HK-2 (cell line): ENCODE results near the gene VWA2.

ENCODE experiments used
- DNase-seq: peaks from one replicate; pipeline ENCODE4 v3.0.0-alpha.2; 2018; ENCODE audit not compliant: unreplicated experiment

VWA2 gene

DNA sequence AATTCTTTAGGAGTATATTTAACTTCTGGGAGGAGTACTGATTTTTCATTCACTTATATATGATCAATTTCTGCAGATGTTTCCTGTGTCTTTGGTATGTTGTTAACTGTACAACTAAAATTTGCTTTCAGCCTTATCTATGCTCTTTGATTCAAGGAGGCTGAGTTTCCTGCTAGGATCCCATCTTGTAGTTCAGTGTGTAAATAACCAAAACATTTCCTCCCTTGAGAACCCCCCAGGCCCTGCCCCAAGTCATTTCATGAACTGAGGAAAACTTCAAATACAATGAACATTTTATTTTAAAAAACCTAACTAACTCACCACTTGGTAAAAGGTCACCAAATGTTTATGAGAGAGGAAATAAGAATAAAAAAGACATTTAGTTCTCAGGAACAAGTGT, 55.5 kb downstream of the VWA2 start:
- DNase-seq: no peak

- DNase-seq: no peak
Measured at GRCh38 chr10:114295393-114295792, 56.3 kb downstream of the VWA2 start.

DNA sequence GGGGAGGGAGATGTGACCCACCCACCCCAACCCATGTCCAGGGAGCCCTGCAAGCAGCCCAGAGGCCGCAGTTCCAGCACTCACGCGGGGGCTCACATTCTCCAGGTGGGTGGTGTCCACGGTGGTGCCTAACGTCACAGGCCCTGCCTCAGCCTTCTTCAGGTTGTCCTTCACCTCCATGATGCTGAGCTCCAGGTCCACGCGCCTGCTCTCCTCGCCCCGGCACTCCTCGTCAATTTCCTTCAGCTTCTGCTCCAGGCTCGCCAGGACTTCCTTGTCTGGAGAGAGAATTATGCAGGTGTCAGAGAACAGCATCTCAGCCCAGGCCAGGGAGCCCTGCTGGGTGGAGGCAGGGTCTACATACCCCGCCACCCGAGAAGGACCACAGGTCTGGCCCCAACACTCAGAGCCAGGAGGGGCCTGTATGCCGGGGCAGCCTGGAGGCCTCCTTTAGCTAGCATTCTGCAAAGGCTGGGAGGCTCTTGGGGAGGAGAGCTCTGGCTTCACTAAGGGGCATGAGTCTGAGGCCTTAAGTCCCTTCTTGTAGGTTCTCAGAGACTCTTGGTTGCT, 58.2 kb downstream of the VWA2 start:
- DNase-seq: no peak

DNA sequence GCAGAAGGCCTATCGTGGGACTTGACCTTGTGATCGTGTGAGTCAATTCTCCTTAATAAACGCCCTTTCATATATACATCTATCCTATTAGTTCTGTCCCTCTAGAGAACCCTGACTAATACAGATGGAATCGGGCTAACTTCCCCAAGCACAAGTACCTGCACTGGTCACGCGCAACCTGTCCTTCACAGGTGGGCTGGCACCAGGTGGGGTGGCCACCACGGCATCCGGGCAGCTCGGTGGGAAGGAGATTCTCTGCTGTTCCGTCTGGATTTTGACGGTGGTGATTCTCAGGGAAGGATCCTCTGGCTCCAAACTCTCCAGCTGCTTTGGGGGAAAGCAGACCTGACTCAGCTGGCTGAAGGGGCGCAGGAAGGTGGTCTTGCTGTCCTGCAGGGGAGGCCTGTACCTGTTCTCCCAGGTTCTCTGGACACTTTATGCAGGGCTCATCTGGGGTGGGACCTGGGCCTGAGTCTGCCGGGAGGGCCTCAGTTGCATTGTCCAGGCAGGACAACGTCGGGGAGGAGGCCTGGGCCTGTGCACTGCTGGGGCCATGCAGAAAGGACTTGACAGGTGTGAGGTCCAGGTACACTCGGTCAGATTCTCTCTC, 61.1 kb downstream of the VWA2 start:
- no peak for DNase-seq

GRCh38 chr10:114301177-114301576, 62.1 kb downstream of the VWA2 start:
- no peak for DNase-seq

DNA sequence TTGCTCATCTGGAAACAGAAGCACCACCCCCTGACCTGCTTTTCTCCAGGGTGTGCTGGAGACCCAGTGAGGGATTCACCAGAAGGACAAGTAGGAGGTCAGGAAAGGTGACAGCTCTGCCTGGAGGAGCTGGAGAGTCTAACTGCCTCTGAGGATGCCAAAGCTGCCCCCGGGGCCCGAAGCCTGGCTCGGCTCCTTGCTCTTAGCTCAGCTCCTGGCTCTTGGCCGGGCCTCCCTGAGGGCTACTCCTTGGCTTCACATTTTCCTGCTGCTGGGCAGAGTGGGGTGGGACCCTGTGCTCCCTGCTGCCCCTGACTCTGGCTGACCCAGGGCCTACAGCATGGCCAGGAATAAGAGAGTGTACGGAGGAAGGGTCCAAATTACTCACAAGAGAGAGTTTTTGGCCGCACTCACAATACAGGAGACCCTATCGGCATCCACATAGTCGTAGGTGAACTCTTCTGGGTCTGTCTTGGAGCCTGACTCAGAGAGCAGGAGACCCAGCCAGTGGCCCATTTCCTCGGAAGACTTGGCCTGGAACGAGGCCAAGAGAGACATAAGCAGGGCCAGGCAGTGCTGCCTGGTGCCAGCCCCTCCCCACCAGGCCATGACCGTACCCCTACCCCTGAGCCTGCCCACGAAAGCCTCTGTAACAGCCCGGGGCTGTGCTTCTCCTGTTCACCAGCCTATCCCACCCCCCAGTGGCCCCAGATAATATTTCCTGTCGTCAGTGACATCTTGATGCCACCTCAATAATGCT, 63.1 kb downstream of the VWA2 start:
- DNase-seq: no peak

GRCh38 chr10:114303556-114303955, 64.5 kb downstream of the VWA2 start:
- DNase-seq: no peak

DNA sequence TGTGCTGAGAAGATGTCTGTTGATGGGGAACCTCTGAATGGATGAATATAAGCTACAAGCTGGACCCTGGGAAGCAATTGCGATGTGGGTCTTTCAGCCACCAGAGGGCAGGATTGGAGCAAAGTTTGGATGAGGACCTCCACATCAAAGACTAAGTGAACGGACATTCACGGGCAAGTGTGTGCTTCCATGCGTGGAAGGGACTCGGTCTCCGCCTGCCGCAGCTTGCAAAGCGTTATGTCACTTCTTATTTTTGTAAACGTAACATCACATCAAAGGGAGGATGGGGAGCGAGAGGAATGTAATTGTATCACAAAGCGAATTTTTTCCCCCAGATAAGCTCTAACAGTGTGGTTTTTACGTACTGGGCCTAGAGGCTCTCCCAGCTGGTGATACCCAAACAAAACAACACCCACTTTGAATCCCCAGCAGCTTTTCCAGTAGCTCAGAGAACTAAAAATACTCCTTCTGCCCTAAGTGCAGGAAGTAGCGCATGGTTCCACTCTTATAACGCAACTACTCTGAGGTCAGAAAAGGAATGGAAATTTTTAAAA, 65.0 kb downstream of the VWA2 start:
- DNase-seq: peak; percentile 89

- DNase-seq: peak; percentile 34
Measured at GRCh38 chr10:114304571-114305421, 65.7 kb downstream of the VWA2 start.

DNA sequence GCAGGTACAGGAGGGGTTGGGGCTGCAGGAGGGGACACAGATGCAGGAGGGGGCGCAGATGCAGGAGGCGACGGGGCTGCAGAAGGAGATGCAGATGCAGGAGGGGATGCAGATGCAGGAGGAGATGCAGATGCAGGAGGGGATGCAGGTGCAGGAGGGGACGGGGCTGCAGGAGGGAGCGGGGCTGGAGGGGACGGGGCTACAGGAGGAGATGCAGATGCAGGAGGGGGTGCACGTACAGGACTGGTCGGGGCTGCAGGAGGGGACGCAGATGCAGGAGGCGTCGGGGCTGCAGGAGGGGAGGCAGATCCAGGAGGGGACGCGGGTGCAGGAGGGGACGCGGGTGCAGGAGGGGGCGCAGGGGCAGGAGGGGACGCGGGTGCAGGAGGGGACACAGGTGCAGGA, 66.5 kb downstream of the VWA2 start:
- no peak for DNase-seq

- peak; percentile 92 for DNase-seq
Measured at GRCh38 chr10:114306116-114306973, 67.3 kb downstream of the VWA2 start.

DNA sequence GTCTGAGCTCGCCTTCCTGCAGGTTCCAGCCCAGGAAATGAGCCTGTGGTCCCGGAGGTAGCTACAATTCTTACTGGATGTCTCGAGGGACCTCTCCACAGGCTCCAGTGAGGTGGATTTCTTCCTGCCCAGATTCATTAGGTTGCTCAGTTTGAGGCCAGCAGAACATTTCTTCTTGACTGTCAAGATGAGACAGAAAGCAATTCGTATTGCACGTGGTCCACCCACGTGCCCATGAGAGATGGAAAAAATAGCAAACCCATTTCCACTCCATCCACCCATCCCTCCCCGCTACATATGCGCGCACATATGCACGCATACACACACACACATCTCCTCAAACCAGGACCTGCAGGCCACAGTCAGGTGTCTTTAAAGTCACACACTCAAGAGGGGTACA, 68.7 kb downstream of the VWA2 start:
- DNase-seq: no peak

GRCh38 chr10:114308531-114309363, 69.7 kb downstream of the VWA2 start:
- no peak for DNase-seq

- DNase-seq: no peak
Measured at GRCh38 chr10:114309364-114309651, 70.3 kb downstream of the VWA2 start.

- DNase-seq: no peak
Measured at GRCh38 chr10:114310346-114310745, 71.3 kb downstream of the VWA2 start.

GRCh38 chr10:114311023-114311422, 72.0 kb downstream of the VWA2 start:
- DNase-seq: no peak

DNA sequence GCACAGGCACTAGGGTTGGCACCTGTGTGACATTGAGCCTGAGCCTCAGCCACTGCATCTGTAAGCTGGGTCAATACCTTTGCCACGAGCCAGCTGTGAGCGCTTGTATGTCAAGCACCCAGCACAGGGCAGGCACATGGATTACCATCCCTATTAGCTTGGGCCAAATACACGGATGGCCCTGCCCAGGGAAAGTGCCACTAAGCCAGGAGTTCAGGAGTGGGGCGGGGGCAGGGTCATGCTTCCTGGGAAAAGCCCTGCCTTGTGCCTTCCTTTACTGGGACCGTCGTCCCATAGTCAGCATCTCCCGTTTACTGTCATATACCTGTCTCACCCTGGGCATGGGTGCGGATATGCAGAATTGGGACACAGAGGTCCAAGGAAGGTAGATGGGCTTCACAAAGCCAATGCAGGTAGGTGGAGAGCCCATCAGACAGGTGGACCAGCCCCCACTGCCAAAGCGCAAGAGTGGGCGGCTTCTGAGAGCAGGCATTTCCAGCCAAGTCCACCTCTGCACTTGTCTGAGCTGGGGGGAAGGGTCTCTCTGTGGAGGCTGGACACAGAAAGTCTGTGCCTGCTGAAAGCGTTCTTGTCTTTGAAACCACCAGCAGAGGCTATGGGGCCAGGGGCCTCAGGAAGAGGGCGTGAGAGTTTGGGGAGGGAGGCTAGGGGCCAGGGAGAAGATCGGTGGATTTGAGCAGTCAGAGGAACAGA, 72.6 kb downstream of the VWA2 start:
- no peak for DNase-seq

GRCh38 chr10:114313139-114313538, 74.1 kb downstream of the VWA2 start:
- DNase-seq: no peak

DNA sequence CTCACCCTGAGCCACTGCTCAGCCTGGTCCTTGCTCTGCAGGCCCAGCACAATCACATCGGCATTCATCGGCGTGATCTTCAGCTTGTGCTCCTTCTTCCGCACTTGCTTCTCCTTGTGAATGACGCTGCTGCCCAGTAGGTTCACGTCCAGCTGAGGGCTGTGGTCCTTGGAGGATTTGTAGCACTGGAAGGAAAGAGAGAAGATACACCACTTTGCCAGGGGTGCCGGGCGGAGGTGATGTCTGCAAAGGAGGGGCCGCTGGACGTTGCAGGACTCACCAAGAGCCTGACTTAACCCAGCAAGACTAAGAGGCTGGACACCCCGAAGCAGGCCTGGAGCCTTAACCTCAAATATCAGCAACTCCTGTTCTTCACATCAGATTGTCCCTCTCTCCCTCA, 74.8 kb downstream of the VWA2 start:
- DNase-seq: no peak
